HG03342 (cell line): ENCODE results near the gene ADD1.
A peak's percentile ranks its signal among the peaks of the same experiment; 100 is the strongest.
"Not testable (repeated sequence)": the region's sequence is repeated elsewhere in the genome, so short reads cannot be mapped to it uniquely, and the experiment has no call there.

Source experiments
- ATAC-seq: cut with Tn5 transposase; IDR thresholded peaks from one replicate; pipeline ENCODE4 v1.9.1; 2021; ENCODE audit warnings: mild to moderate bottlenecking, moderate library complexity; ENCODE audit not compliant: unreplicated experiment

ADD1 gene

GRCh38 chr4:2915789-2916188 is 72.1 kb downstream of the ADD1 start:
- no peak for ATAC-seq

- ATAC-seq, result not testable (repeated sequence)
These were observed 73.1 kb downstream of the ADD1 start for GRCh38 chr4:2916696-2917095.

GRCh38 chr4:2918300-2918699 is 74.7 kb downstream of the ADD1 start:
- not testable (repeated sequence) for ATAC-seq

- not testable (repeated sequence) for ATAC-seq
These were observed 75.1 kb downstream of the ADD1 start for GRCh38 chr4:2918714-2919113.

- not testable (repeated sequence) for ATAC-seq
These were observed 78.9 kb downstream of the ADD1 start for GRCh38 chr4:2922453-2923101.

- ATAC-seq, result no peak
These were observed 79.5 kb downstream of the ADD1 start for GRCh38 chr4:2923141-2923551.

GRCh38 chr4:2923668-2924173 is 80.1 kb downstream of the ADD1 start:
- no peak for ATAC-seq

- ATAC-seq, result no peak
These were observed 80.6 kb downstream of the ADD1 start for GRCh38 chr4:2924286-2924685.

- ATAC-seq, result no peak
These were observed 81.2 kb downstream of the ADD1 start for GRCh38 chr4:2924765-2925301.

GRCh38 chr4:2925496-2925895 is 81.9 kb downstream of the ADD1 start:
- no peak for ATAC-seq

- no peak for ATAC-seq
These were observed 82.6 kb downstream of the ADD1 start for GRCh38 chr4:2925931-2926860.

GRCh38 chr4:2927016-2927695 is 83.5 kb downstream of the ADD1 start:
- no peak for ATAC-seq

GRCh38 chr4:2927696-2928075 is 84.0 kb downstream of the ADD1 start:
- ATAC-seq, result no peak

GRCh38 chr4:2928242-2929176 is 84.9 kb downstream of the ADD1 start:
- ATAC-seq, result no peak

GRCh38 chr4:2929469-2929868 is 85.8 kb downstream of the ADD1 start:
- no peak for ATAC-seq

GRCh38 chr4:2930135-2930757 is 86.6 kb downstream of the ADD1 start:
- ATAC-seq, result no peak

- no peak for ATAC-seq
These were observed 87.3 kb downstream of the ADD1 start for GRCh38 chr4:2930758-2931511.

GRCh38 chr4:2931512-2932301 is 88.1 kb downstream of the ADD1 start:
- peak; percentile 53 for ATAC-seq
